Naive thymus-derived CD4-positive, alpha-beta T cell (primary cell): Measurements from ENCODE around the gene TSPAN4. TPM values are rescaled to one million over a fixed set of nuclear protein-coding genes. Genes with fewer than 3 reads are reported as not detected.

ENCODE experiments used
- ATAC-seq: fragments of 150-1000 bp; cut with Tn5 transposase; 2 replicates; pipeline ENCODE4 v1.10.0; 2021; ENCODE audit warnings: mild to moderate bottlenecking, moderate library complexity
- CTCF ChIA-PET: fragments of 350-600 bp; sonication (Branson Sonifier 250); formaldehyde crosslinking; loops from one replicate; lab custom pipeline; 2021; ENCODE audit warnings: antibody characterized with exemption; lab: Charles Lee
- POLR2A ChIA-PET: fragments of 350-600 bp; sonication (Branson Sonifier 250); formaldehyde crosslinking; loops from one replicate; lab custom pipeline; 2021; ENCODE audit warnings: antibody characterized with exemption, inconsistent platforms; lab: Charles Lee
- DNase-seq, 9 donors: peaks; one replicate each; pipeline versions ENCODE4 v3.0.0 to v3.0.0-alpha.2; 2020 to 2022; ENCODE audit warnings: mixed read lengths in 1 of 9
- H3K27ac ChIP-seq: one replicate; pipeline ENCODE4 v1.7.0; 2013; ENCODE audit warnings: mild to moderate bottlenecking, low read depth, low read length, moderate library complexity
- H3K27me3 ChIP-seq, 2 donors: one replicate each; pipeline ENCODE4 v1.7.0; 2013; ENCODE audit warnings: low read length in 2 of 2, mild to moderate bottlenecking in 2 of 2, moderate library complexity in 2 of 2; ENCODE audit not compliant: control insufficient read depth in 2 of 2, insufficient read depth in 2 of 2
- H3K36me3 ChIP-seq, 3 experiments: 1 replicate in 2 of 3; 2 replicates in 1 of 3; pipeline ENCODE4 v1.7.0; 2013; ENCODE audit warnings: low read length in 3 of 3, mild to moderate bottlenecking in 3 of 3, moderate library complexity in 1 of 3; ENCODE audit not compliant: insufficient read depth in 3 of 3, control insufficient read depth in 2 of 3
- H3K4me1 ChIP-seq, 2 donors: one replicate each; pipeline ENCODE4 v1.7.0; 2013; ENCODE audit warnings: low read length in 2 of 2, mild to moderate bottlenecking in 2 of 2, moderate library complexity in 1 of 2; ENCODE audit not compliant: control insufficient read depth in 2 of 2, insufficient read depth in 2 of 2
- H3K4me3 ChIP-seq: 2 replicates; pipeline ENCODE4 v1.7.0; 2013; ENCODE audit warnings: mild to moderate bottlenecking, low read length
- H3K9me3 ChIP-seq, 3 experiments: 1 replicate in 2 of 3; 2 replicates in 1 of 3; pipeline ENCODE4 v1.7.0; 2013; ENCODE audit warnings: low read length in 3 of 3; ENCODE audit not compliant: control insufficient read depth in 2 of 3
- H3K27ac Mint-ChIP-seq, 9 donors: one replicate each; pipeline ENCODE4 v1.8.0; 2020 to 2022; ENCODE audit warnings: mixed read lengths in 9 of 9, mild to moderate bottlenecking in 8 of 9, moderate library complexity in 5 of 9, inconsistent platforms in 2 of 9
- H3K27me3 Mint-ChIP-seq, 5 donors: one replicate each; pipeline ENCODE4 v1.8.0; 2021 to 2022; ENCODE audit warnings: mixed read lengths in 5 of 5, mild to moderate bottlenecking in 1 of 5
- H3K36me3 Mint-ChIP-seq, 5 donors: one replicate each; pipeline ENCODE4 v1.8.0; 2020 to 2022; ENCODE audit warnings: mixed read lengths in 5 of 5, mild to moderate bottlenecking in 3 of 5, inconsistent platforms in 1 of 5
- H3K4me1 Mint-ChIP-seq, 7 donors: one replicate each; pipeline ENCODE4 v1.8.0; 2020 to 2022; ENCODE audit warnings: mixed read lengths in 7 of 7, mild to moderate bottlenecking in 3 of 7, inconsistent platforms in 1 of 7
- H3K4me3 Mint-ChIP-seq, 10 donors: one replicate each; pipeline ENCODE4 v1.8.0; 2020 to 2022; ENCODE audit warnings: mild to moderate bottlenecking in 10 of 10, mixed read lengths in 10 of 10, moderate library complexity in 6 of 10, inconsistent platforms in 2 of 10
- H3K9me3 Mint-ChIP-seq, 11 donors: one replicate each; pipeline ENCODE4 v1.8.0; 2020 to 2022; ENCODE audit warnings: mixed read lengths in 11 of 11, mild to moderate bottlenecking in 4 of 11, inconsistent platforms in 1 of 11, moderate library complexity in 1 of 11
- intact Hi-C, 2 donors: fragments of 100-400 bp; cut with micrococcal nuclease; formaldehyde crosslinking; loops; one replicate each; pipeline ENCODE4 v1.15.1; 2023
- polyA plus RNA-seq, 2 donors: library from polyadenylated mRNA; unstranded; fragments of 300-500 nt; fragmentation: Illumina TruSeq; gene quantifications; one replicate each; pipeline ENCODE4 v1.2.3, GENCODE V29; 2021
- total RNA-seq, 6 experiments: library from RNA in 5 of 6; stranded (reverse) in 5 of 6; gene quantifications; 1 replicate in 5 of 6; 2 replicates in 1 of 6; pipeline ENCODE4 v1.2.3 and lab custom pipeline; 2021 to 2026

Gene TSPAN4
- total and polyA plus RNA-seq, 7 experiments from 2014 or later, result 4.1 to 12.6 (median 5.7) TPM

GRCh38 chr11:886568-886967 is 43.9 kb downstream of the TSPAN4 start:
- Mint-ChIP-seq H3K27ac (no peak overlapping the region), H3K36me3 (peaks cover 0 to 14% (median 5%) of the 10 kb centered on the region in 5 donors), H3K4me1 (peaks cover 0 to 3% (median 0%) of the 10 kb centered on the region in 7 donors), H3K27me3 (no peaks in the 10 kb centered on the region), H3K9me3 (no peaks in the 10 kb centered on the region), H3K4me3 (no peak overlapping the region)
- ATAC-seq (no peak), DNase-seq (no peak)
- Histone ChIP-seq H3K4me3 (no peak overlapping the region), H3K36me3 (peaks cover 0 to 47% (median 0%) of the 10 kb centered on the region in 3 experiments), H3K4me1 (no peaks in the 10 kb centered on the region), H3K9me3 (no peaks in the 10 kb centered on the region), H3K27ac (no peak overlapping the region), H3K27me3 (no peaks in the 10 kb centered on the region)
- CTCF ChIA-PET, result no interaction called here
- intact Hi-C loops, result no loop called here
- POLR2A ChIA-PET, result no interaction called here

- Histone ChIP-seq H3K4me3 (no peak overlapping the region), H3K27ac (no peak overlapping the region), H3K36me3 (peaks cover 0 to 43% (median 0%) of the 10 kb centered on the region in 3 experiments), H3K4me1 (no peaks in the 10 kb centered on the region), H3K9me3 (no peaks in the 10 kb centered on the region), H3K27me3 (no peaks in the 10 kb centered on the region)
- ATAC-seq (no peak), DNase-seq (no peak)
- ChIA-PET CTCF (no interaction called here), POLR2A (no interaction called here)
- intact Hi-C loops, result no loop called here
- no peak overlapping the region for H3K27ac Mint-ChIP-seq
- no peak overlapping the region for H3K4me3 Mint-ChIP-seq
- H3K27me3 Mint-ChIP-seq, result no peaks in the 10 kb centered on the region
- H3K36me3 Mint-ChIP-seq, result peaks cover 0 to 8% (median 4%) of the 10 kb centered on the region in 5 donors
- H3K9me3 Mint-ChIP-seq, result no peaks in the 10 kb centered on the region
- peaks cover 0 to 3% (median 0%) of the 10 kb centered on the region in 7 donors for H3K4me1 Mint-ChIP-seq
These were observed 44.9 kb downstream of the TSPAN4 start for GRCh38 chr11:887589-887988.

- POLR2A ChIA-PET, result no interaction called here
- CTCF ChIA-PET, result no interaction called here
- Mint-ChIP-seq H3K27me3 (no peaks in the 10 kb centered on the region), H3K36me3 (peaks cover 0 to 8% (median 4%) of the 10 kb centered on the region in 5 donors), H3K4me1 (peaks cover 0 to 3% (median 0%) of the 10 kb centered on the region in 7 donors), H3K4me3 (no peak overlapping the region), H3K27ac (no peak overlapping the region), H3K9me3 (no peaks in the 10 kb centered on the region)
- no peak overlapping the region for H3K4me3 ChIP-seq
- peaks cover 0 to 35% (median 0%) of the 10 kb centered on the region in 3 experiments for H3K36me3 ChIP-seq
- no peaks in the 10 kb centered on the region for H3K4me1 ChIP-seq
- no peaks in the 10 kb centered on the region for H3K9me3 ChIP-seq
- ATAC-seq, result no peak
- intact Hi-C loops, result no loop called here
- H3K27me3 ChIP-seq, result no peaks in the 10 kb centered on the region
- H3K27ac ChIP-seq, result no peak overlapping the region
- no peak for DNase-seq
These were observed 45.9 kb downstream of the TSPAN4 start for GRCh38 chr11:888310-889212.

- Histone ChIP-seq H3K9me3 (no peaks in the 10 kb centered on the region), H3K4me1 (no peaks in the 10 kb centered on the region), H3K36me3 (peaks cover 0 to 32% (median 0%) of the 10 kb centered on the region in 3 experiments), H3K27me3 (no peaks in the 10 kb centered on the region), H3K27ac (no peak overlapping the region), H3K4me3 (no peak overlapping the region)
- peaks cover 0 to 3% (median 0%) of the 10 kb centered on the region in 7 donors for H3K4me1 Mint-ChIP-seq
- POLR2A ChIA-PET, result no interaction called here
- H3K27ac Mint-ChIP-seq, result no peak overlapping the region
- no peak overlapping the region for H3K4me3 Mint-ChIP-seq
- H3K27me3 Mint-ChIP-seq, result no peaks in the 10 kb centered on the region
- no peaks in the 10 kb centered on the region for H3K9me3 Mint-ChIP-seq
- ATAC-seq (no peak), DNase-seq (no peak)
- CTCF ChIA-PET, result no interaction called here
- peaks cover 0 to 8% (median 4%) of the 10 kb centered on the region in 5 donors for H3K36me3 Mint-ChIP-seq
- intact Hi-C loops, result no loop called here
These were observed 46.6 kb downstream of the TSPAN4 start for GRCh38 chr11:889257-889656.

- H3K27ac ChIP-seq, result no peak overlapping the region
- no peak for ATAC-seq
- H3K4me1 ChIP-seq, result no peaks in the 10 kb centered on the region
- Mint-ChIP-seq H3K27me3 (no peaks in the 10 kb centered on the region), H3K36me3 (peaks cover 0 to 8% (median 4%) of the 10 kb centered on the region in 5 donors), H3K4me3 (no peak overlapping the region), H3K4me1 (peaks cover 0 to 5% (median 0%) of the 10 kb centered on the region in 7 donors), H3K9me3 (no peaks in the 10 kb centered on the region), H3K27ac (no peak overlapping the region)
- ChIA-PET CTCF (no interaction called here), POLR2A (no interaction called here)
- no peak overlapping the region for H3K4me3 ChIP-seq
- intact Hi-C loops, result no loop called here
- H3K36me3 ChIP-seq, result peaks cover 0 to 30% (median 0%) of the 10 kb centered on the region in 3 experiments
- H3K27me3 ChIP-seq, result no peaks in the 10 kb centered on the region
- no peaks in the 10 kb centered on the region for H3K9me3 ChIP-seq
- no peak for DNase-seq
These were observed 47.2 kb downstream of the TSPAN4 start for GRCh38 chr11:889687-890475.

GRCh38 chr11:890794-891540 is 48.3 kb downstream of the TSPAN4 start:
- H3K27me3 Mint-ChIP-seq, result no peaks in the 10 kb centered on the region

More at GRCh38 chr11:890794-891540, 48.3 kb downstream of the TSPAN4 start:
- no peaks in the 10 kb centered on the region for H3K4me1 ChIP-seq
- no peak overlapping the region for H3K27ac ChIP-seq
- Mint-ChIP-seq H3K27ac (no peak overlapping the region), H3K4me1 (peaks cover 0 to 2% (median 0%) of the 10 kb centered on the region in 7 donors), H3K9me3 (no peaks in the 10 kb centered on the region), H3K36me3 (peaks cover 0 to 8% (median 4%) of the 10 kb centered on the region in 5 donors), H3K4me3 (no peak overlapping the region)
- peaks cover 0 to 27% (median 0%) of the 10 kb centered on the region in 3 experiments for H3K36me3 ChIP-seq
- intact Hi-C loops, result no loop called here
- ATAC-seq (no peak), DNase-seq (no peak)
- H3K9me3 ChIP-seq, result no peaks in the 10 kb centered on the region
- CTCF ChIA-PET, result no interaction called here
- POLR2A ChIA-PET, result interaction anchor here (0.6 kb wide), 1 partner anchor 80 kb away, joined by 3 read pairs; no protein-coding TSS in a partner anchor
- H3K27me3 ChIP-seq, result no peaks in the 10 kb centered on the region
- no peak overlapping the region for H3K4me3 ChIP-seq
